GM11168 (cell line): ENCODE data around the gene MALT1.
"Not testable (repeated sequence)": the region's sequence is repeated elsewhere in the genome, so short reads cannot be mapped to it uniquely, and the experiment has no call there.

Experiments
- in situ Hi-C: fragments of 300-500 bp; cut with MboI; formaldehyde crosslinking; loops from one replicate; pipeline ENCODE4 v1.12.0; 2022; ENCODE audit warnings: low sequenced_read_pairs; ENCODE audit not compliant: unreplicated experiment

The MALT1 gene

GRCh38 chr18:58726671-58727070 lies 55.4 kb downstream of the MALT1 start:
- in situ Hi-C loops: no loop called here

- in situ Hi-C loops: no loop called here
Measured at GRCh38 chr18:58727776-58728500, 56.7 kb downstream of the MALT1 start.

GRCh38 chr18:58728719-58729118 lies 57.5 kb downstream of the MALT1 start:
- in situ Hi-C loops: no loop called here

GRCh38 chr18:58730618-58731017 lies 59.4 kb downstream of the MALT1 start:
- in situ Hi-C loops: no loop called here

DNA sequence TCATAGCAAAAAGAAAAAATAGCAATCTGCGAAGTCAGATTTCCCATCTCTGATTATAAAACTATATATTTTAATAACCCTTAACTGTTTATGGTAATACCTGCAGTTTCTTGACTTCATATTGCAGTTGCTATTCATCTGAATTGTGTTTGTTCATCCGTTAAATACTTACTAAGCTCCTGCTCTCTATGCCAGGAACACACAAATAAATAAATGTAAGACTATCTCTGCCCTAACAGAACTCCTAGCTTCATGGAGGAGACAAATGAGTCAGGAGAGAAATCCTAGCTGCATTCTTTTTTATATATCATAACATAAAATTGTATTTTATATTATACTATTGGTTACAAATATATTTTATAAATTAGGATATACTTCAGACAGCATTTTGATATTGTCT lies 61.2 kb downstream of the MALT1 start:
- in situ Hi-C loops: no loop called here

DNA sequence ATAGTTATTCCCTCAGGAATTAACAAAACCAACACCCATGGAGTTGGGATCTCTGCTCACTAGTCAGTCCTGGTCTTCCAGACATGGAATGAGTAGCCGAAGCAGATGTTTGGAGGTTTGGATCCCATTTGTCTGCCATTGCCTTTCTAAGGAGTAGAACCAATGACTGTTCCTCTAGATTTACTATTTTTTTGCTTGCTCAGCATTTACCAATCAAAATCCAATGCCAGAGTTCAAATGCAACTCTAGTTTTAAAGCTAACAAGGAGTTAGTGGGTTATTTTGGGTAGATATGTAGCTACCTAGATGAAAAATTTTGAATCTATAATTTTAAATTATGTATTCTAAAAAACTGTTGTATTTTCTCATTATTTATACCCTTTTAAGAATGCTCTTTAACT lies 62.6 kb downstream of the MALT1 start:
- in situ Hi-C loops: no loop called here

DNA sequence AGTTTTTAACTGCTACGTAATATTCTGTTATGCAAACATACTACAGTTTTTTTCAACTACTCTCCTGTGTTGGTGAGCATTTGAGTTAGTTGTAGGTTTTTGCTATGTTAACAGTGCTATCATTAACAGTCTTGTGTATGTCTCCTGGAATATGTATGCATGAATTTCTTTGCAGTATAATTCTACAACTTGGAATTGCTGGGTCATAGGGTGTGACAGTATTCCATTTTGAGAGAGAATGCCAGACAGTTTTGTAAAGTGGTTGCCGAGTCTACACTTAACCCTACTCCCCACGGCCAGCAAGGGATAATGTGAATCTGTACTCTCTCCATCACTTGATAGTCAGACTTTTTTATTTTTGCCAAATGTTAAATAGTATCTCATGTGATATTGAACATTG lies 67.1 kb downstream of the MALT1 start:
- in situ Hi-C loops: no loop called here

DNA sequence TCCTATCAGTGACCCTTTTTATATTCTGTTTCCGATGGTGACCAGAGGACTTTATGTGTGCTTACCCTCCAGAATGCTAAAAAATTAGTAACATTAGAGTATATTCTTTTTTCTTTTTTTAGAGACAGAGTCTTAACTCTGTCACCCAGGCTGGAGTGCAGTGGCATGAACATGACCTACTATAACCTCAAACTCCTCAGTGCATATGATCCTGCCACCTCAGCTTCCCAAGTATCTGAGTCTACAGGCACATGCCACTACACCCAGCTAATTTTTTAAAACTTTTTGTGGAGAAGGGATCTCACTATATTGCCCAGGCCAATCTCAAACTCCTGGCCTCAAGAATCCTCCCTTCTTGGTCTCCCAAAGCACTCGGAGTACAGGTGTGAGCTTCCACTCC lies 74.6 kb downstream of the MALT1 start:
- in situ Hi-C loops: no loop called here

GRCh38 chr18:58748899-58749595 lies 77.8 kb downstream of the MALT1 start:
- in situ Hi-C loops: no loop called here

DNA sequence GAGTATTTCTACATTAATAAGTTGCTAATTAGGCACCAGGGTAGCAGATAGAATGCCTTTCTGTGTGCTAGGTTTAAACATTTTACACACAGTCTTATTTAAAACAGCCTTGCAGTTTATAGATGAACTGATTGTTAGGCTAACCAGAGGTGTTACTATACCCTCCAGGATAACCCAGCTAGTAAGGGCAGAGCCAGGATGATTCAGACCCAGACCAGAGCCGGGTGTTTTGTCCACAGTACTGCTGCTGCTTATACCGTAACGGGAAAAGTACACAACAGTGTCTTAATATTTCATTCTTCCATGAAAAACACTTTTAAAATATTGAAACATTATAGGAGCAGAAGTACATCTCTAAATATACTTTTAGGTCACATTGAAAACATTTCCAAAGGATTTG lies 82.7 kb downstream of the MALT1 start:
- in situ Hi-C loops: no loop called here

DNA sequence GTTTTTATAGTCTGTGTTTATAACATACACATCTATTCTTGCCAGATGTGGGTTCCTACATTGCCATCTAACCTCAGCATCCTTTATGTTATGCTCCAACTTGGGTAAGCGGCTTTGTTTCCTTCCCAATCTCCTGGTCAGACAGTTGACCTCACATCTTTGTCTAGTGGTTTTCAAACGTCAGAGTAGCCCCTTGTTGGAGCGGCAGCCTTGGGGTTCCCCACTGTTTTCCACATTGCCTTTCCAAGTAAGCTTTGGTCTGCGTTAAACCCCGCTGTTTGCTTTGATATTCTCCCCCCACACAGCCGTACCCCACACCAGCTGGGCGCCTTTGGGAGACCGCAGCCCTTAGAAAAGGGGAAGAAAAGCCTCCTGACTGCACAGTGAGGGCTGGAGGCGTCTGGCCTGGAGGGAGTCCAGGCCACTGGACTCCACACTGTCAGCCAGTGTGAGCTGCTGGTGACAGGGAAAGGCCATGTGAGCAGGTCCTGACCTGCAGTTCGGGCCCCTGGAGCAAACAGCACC lies 83.3 kb downstream of the MALT1 start:
- in situ Hi-C loops: no loop called here

DNA sequence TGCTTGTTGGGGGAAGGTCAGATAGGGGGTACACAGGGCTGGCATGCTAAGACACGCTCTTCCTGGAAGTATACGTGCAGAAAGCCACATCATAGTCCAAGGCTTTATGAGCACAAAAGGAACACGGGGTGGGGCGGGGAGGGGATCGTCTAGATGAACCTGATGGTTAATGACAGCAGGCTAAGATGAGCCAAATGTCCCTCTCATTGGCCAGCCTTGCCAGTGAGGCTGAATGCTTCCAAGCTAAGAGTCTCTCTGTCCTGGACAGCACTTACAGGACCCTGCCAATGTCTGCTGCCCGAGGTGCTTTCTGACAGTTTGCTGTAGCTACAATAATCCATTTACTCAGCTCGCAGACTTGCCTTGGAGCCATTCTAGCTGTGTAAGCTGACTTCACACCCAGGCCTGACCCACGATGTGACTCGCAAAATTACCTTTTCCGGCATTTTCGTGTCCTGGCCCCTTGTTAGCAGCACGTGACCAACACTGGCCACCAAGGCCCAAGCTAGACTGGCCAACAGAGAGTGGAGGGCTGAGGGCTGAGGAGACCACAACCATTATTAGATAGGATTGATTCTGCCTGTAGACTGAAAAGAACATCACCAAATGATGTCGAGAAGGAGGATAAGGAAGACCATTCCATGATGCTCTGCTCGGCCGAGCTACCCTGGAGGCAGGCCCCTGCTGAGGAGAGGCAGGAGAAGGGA lies 84.2 kb downstream of the MALT1 start:
- in situ Hi-C loops: no loop called here

DNA sequence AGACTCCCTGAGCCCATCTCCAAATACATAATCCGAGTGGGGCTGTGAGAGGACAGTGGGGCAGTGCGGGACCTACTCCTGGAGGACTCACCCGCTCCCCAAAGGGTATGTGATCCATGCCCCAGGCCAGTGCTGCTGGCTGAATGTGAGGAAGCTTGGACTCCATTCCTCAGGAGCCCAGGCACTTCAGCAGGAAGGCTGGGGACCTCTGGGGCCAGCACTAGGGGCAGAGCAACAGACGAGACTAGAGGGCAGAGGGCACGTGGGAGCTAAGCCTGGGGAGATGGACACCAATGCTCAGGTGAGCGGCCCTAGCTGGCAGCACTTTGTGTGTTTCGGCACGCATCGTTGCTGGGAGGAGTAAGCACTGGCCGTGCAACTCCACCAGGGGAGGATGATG lies 84.9 kb downstream of the MALT1 start:
- in situ Hi-C loops: no loop called here

DNA sequence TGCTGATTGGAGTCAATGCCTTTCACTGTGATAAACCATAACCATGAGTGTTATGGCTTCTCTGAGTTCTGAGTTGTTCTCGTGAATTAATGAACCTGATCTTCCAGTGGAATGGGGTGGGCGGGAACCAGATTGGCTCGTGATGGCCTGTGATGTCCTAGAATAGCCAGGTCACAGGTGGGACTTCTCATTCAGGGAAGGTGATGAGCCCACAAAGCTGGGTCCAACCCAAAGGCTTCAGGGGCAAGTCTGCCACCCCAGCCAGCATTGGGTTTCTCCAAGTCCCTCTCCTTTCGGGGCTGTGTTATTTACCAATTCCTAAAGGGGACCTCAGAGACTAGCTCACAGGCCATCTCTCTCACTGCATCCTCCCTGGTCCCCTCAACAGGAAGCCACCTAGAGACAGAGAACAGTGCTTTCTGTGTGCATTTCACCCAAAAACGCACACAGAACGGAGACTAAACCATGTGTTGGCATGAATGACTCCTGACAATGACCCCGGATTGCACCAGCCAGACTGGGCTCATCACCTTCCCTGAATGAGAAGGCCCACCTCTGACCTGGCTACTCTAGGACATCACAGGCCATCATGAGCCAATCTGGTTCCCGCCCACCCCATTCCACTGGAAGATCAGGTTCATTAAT lies 85.5 kb downstream of the MALT1 start:
- in situ Hi-C loops: no loop called here

DNA sequence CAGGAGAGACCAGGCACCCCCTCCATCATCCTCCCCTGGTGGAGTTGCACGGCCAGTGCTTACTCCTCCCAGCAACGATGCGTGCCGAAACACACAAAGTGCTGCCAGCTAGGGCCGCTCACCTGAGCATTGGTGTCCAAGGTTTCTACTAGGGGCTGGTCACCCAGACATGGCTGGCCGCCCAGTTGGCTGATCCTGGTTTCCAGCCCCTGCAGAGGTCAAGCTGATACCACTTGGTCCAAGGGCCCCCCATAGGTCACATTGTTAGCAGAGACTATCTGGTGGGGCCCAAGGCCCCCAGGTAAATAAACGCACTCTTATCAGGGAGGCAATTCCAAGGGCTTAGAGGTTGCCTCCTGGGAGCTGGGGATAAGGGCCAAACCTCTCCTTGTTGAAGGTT lies 86.1 kb downstream of the MALT1 start:
- in situ Hi-C loops: not testable (repeated sequence)

- in situ Hi-C loops: no loop called here
Measured at GRCh38 chr18:58758046-58758445, 86.8 kb downstream of the MALT1 start.

- in situ Hi-C loops: no loop called here
Measured at GRCh38 chr18:58758606-58759005, 87.3 kb downstream of the MALT1 start.

- in situ Hi-C loops: loop anchor here (5.0 kb wide), 1 partner anchor 229 kb away; no protein-coding TSS in a partner anchor
Measured at GRCh38 chr18:58761241-58761969, 90.1 kb downstream of the MALT1 start.

DNA sequence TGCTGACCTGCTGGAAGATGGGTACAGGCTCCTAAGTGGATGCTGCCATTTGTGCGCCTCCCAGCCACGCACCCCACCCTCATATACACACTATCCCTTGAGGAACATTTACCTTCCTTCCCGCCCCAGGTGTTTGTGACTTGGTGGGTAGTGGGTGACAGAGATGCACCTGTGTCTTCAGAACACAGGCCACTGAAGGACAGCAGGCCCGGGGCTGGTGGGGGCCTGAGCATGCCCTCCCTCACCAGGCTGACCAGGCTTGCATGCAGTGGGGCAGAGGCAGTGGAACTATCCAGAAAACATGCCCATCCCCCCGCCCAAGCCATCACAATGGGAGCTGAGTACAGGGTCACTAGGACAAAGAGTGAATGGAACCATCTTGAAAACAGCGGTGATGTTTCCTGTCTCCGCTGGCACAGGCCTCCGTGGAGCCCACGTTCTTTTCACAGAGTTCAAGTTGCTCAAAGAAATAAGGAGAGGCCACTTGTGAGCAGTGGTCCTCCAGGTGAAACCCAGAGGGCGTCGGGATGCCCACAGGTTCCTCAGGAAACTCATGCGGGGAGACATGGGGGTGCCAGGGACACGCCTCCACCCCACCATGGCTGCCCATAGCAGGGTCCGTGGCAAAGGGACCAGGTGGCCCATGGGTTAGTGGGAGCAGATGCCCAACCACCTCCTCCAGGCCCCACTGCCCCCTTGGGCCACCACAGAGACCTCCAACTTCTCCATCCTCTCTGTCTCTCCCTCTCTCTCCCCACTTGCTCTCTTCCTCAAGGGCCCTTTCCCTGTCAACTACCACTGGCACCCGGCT lies 90.9 kb downstream of the MALT1 start:
- in situ Hi-C loops: loop anchor here (5.0 kb wide), 1 partner anchor 230 kb away; no protein-coding TSS in a partner anchor
